Esophagus muscularis mucosa (tissue), 4 donors: ENCODE data around the gene TMC2. TPM values are rescaled to one million over a fixed set of nuclear protein-coding genes. Genes with fewer than 3 reads are reported as not detected.

Source experiments
- DNase-seq: peaks from one replicate; pipeline ENCODE4 v3.0.0-alpha.2; 2017; ENCODE audit errors: extremely low spot score
- H3K27ac ChIP-seq, 4 donors: fragments of 200-600 bp; sonication (generic); replicated peaks in 1 of 4; 1 replicate in 3 of 4; 2 replicates in 1 of 4; pipeline ENCODE4 v1.5.1; 2016 to 2019; ENCODE audit warnings: mild to moderate bottlenecking in 1 of 4
- H3K27me3 ChIP-seq, 4 donors: fragments of 200-600 bp; sonication (generic); one replicate each; pipeline versions ENCODE4 v1.5.1 to v1.6.0; 2016 to 2019
- H3K36me3 ChIP-seq, 4 donors: fragments of 200-600 bp; sonication (generic); one replicate each; pipeline ENCODE4 v1.5.1; 2016 to 2019
- H3K4me1 ChIP-seq, 4 donors: fragments of 200-600 bp; sonication (generic); one replicate each; pipeline ENCODE4 v1.5.1; 2016 to 2019
- H3K4me3 ChIP-seq, 4 donors: fragments of 200-600 bp; sonication (generic); 1 replicate in 2 of 4; 2 replicates in 2 of 4; pipeline ENCODE4 v1.5.1; 2016 to 2019; ENCODE audit warnings: mild to moderate bottlenecking in 4 of 4, moderate library complexity in 1 of 4
- H3K9me3 ChIP-seq, 4 donors: fragments of 200-600 bp; sonication (generic); 1 replicate in 3 of 4; 2 replicates in 1 of 4; pipeline ENCODE4 v1.5.1; 2016 to 2019
- CTCF ChIP-seq, 3 experiments: fragments of 200-600 bp in 2 of 3; fragments of 450-650 bp in 1 of 3; sonication (generic) in 2 of 3; IDR thresholded peaks; one replicate each; pipeline ENCODE4 v1.5.1; 2017 to 2019; ENCODE audit warnings: antibody characterized with exemption in 3 of 3, mild to moderate bottlenecking in 2 of 3, moderate library complexity in 1 of 3
- EP300 ChIP-seq: sonication (generic); formaldehyde crosslinking; IDR thresholded peaks from one replicate; pipeline ENCODE4 v1.6.1; 2017; ENCODE audit warnings: antibody characterized with exemption
- POLR2A ChIP-seq: fragments of 450-650 bp; IDR thresholded peaks from one replicate; pipeline ENCODE4 v1.6.1; 2017; ENCODE audit warnings: antibody characterized with exemption, moderate library complexity, mild to moderate bottlenecking, low read depth
- POLR2AphosphoS5 ChIP-seq, 2 donors: sonication (generic); formaldehyde crosslinking; IDR thresholded peaks; one replicate each; pipeline ENCODE4 v1.6.1; 2017; ENCODE audit warnings: antibody characterized with exemption in 2 of 2
- WGBS: methylation state at CpG from one replicate; pipeline ENCODE4 v1.1.5; 2018; 5-methylcytosine and 5-hydroxymethylcytosine counted together
- intact Hi-C: fragments of 100-400 bp; cut with DNase I; formaldehyde crosslinking; loops from one replicate; pipeline ENCODE4 v1.15.1; 2023
- total RNA-seq, 4 donors: library from RNA; depleted of rRNA; stranded (reverse); fragments of >200 nt; gene quantifications; one replicate each; pipeline versions ENCODE4 v1.1.0 to v1.2.1, GENCODE V29; 2016

Gene TMC2
- total RNA-seq, 4 donors from 2014 or later = 0.19 to 0.34 TPM; not detected in 2

GRCh38 chr20:2663364-2663886 lies 127.1 kb downstream of the TMC2 start:
- DNase-seq = no peak
- Histone ChIP-seq H3K27me3 (no peaks in the 10 kb centered on the region), H3K9me3 (no peaks in the 10 kb centered on the region), H3K27ac (peak overlapping the region; percentile 85 to 90 (median 89)), H3K36me3 (peaks cover 41 to 48% (median 46%) of the 10 kb centered on the region in 4 donors), H3K4me1 (peaks cover 17 to 21% (median 20%) of the 10 kb centered on the region in 4 donors), H3K4me3 (peak overlapping the region; percentile 78 to 86 (median 81))
- intact Hi-C loops = loop anchor here (10.0 kb wide), 1 partner anchor 211 kb away; the partner anchor contains the start of gene PTPRA
- 8% methylated on average over 13 of the region's 13 CpGs for WGBS
- TF ChIP-seq CTCF (IDR thresholded peaks at IDR 0.05) = no peak
- no peak for TF ChIP-seq POLR2A
- no peak for TF ChIP-seq POLR2AphosphoS5 (IDR thresholded peaks at IDR 0.05)
- no peak for TF ChIP-seq EP300

- Histone ChIP-seq H3K27ac (peak within 1 kb of the TSS; percentile 85 to 90 (median 89)), H3K4me1 (peaks cover 17 to 21% (median 20%) of the 10 kb centered on the region in 4 donors), H3K36me3 (peaks cover 34 to 41% (median 39%) of the 10 kb centered on the region in 4 donors), H3K4me3 (peak within 1 kb of the TSS; percentile 78 to 86 (median 81)), H3K27me3 (no peaks in the 10 kb centered on the region), H3K9me3 (no peaks in the 10 kb centered on the region)
- WGBS = 11% methylated on average over 47 of the region's 49 CpGs
- TF ChIP-seq POLR2A = no peak
- TF ChIP-seq CTCF (IDR thresholded peaks at IDR 0.05) = no peak
- TF ChIP-seq POLR2AphosphoS5 (IDR thresholded peaks at IDR 0.05) = peak; percentile 98
- peak; percentile 99 for DNase-seq
- intact Hi-C loops = loop anchor here (2.0 to 10.0 kb wide), 2 partner anchors 29 to 211 kb away; partner anchors contain the start of genes EBF4 and PTPRA
Measured at GRCh38 chr20:2663887-2664719, 127.7 kb downstream of the TMC2 start, which contains the start of gene IDH3B. TSS of gene IDH3B (minus strand) at chr20:2664216. CDS start at chr20:2664188, 28 bp downstream.

- WGBS = 34% methylated on average over 4 of the region's 4 CpGs
- no peak overlapping the region for H3K4me3 ChIP-seq
- intact Hi-C loops = no loop called here
- no peak overlapping the region for H3K27ac ChIP-seq
- no peaks in the 10 kb centered on the region for H3K27me3 ChIP-seq
- no peak for TF ChIP-seq POLR2A
- no peak for TF ChIP-seq CTCF (IDR thresholded peaks at IDR 0.05)
- no peak for TF ChIP-seq EP300
- TF ChIP-seq POLR2AphosphoS5 (IDR thresholded peaks at IDR 0.05) = no peak
- no peaks in the 10 kb centered on the region for H3K9me3 ChIP-seq
- H3K36me3 ChIP-seq = no peaks in the 10 kb centered on the region
- no peaks in the 10 kb centered on the region for H3K4me1 ChIP-seq
- DNase-seq = no peak
Measured at GRCh38 chr20:2671977-2672376, 135.6 kb downstream of the TMC2 start.

- Histone ChIP-seq H3K36me3 (no peaks in the 10 kb centered on the region), H3K4me1 (no peaks in the 10 kb centered on the region), H3K9me3 (no peaks in the 10 kb centered on the region), H3K4me3 (no peak overlapping the region), H3K27ac (no peak overlapping the region), H3K27me3 (no peaks in the 10 kb centered on the region)
- intact Hi-C loops = no loop called here
- 79% methylated on average over 3 of the region's 3 CpGs for WGBS
- TF ChIP-seq POLR2AphosphoS5 (IDR thresholded peaks at IDR 0.05) (no peak), CTCF (IDR thresholded peaks at IDR 0.05) (no peak)
- no peak for DNase-seq
Measured at GRCh38 chr20:2672446-2672845, 136.1 kb downstream of the TMC2 start.
